ENCODE results near the gene CRYM.
"Not testable (repeated sequence)": the region's sequence is repeated elsewhere in the genome, so short reads cannot be mapped to it uniquely, and the experiment has no call there.

The CRYM gene

DNA sequence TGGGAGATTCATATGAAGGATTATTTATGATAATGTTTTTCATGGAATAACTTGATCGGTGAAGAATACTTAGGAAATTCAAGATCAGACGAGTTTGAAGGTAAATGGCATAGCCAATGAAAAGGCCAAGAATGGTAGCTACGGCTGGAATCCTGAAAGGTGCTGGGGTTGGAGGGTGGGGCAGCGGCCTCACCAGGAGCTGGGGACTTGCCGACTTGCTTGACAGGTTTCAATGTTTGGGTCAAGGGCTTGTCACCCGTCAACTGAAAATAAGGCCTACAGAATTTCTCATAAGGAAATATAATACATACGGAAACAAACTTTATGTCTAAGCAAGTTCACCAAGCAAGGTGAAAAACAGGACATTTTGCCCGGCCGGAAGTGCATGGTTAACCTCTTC is 9.9 kb downstream of the CRYM start:
- H3K9me3 Mint-ChIP-seq: no peaks in the 10 kb centered on the region
- peaks cover 8% of the 10 kb centered on the region for H3K27me3 Mint-ChIP-seq (ENCODE audit: low read depth)
- no peak overlapping the region for H3K4me3 Mint-ChIP-seq
- H3K36me3 Mint-ChIP-seq (ENCODE audit: low read depth): no peaks in the 10 kb centered on the region
- no peak overlapping the region for H3K27ac Mint-ChIP-seq
- no peaks in the 10 kb centered on the region for H3K4me1 Mint-ChIP-seq (ENCODE audit: low read depth)

DNA sequence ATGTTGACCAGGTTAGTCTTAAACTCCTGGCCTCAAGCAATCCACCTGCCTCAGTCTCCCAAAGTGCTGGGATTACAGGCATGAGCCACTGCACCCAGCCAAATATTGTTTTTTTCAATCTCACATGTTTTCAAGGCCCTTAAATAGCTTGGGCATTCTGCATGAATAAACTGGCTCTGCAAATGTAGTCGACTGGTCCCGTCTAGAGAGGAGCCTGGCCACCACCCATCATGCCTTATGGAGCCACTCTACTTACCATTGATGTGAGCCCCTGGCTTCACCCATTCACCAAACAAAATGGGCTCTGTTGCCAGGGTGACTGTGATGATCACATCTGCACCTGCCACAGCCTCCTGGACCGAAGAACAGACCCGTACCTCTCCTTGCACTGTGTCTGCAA is 10.8 kb downstream of the CRYM start:
- no peaks in the 10 kb centered on the region for H3K4me1 Mint-ChIP-seq (ENCODE audit: low read depth)
- H3K4me3 Mint-ChIP-seq: no peak overlapping the region
- no peaks in the 10 kb centered on the region for H3K9me3 Mint-ChIP-seq
- H3K27ac Mint-ChIP-seq: no peak overlapping the region
- H3K36me3 Mint-ChIP-seq (ENCODE audit: low read depth): no peaks in the 10 kb centered on the region
- peaks cover 5% of the 10 kb centered on the region for H3K27me3 Mint-ChIP-seq (ENCODE audit: low read depth)

DNA sequence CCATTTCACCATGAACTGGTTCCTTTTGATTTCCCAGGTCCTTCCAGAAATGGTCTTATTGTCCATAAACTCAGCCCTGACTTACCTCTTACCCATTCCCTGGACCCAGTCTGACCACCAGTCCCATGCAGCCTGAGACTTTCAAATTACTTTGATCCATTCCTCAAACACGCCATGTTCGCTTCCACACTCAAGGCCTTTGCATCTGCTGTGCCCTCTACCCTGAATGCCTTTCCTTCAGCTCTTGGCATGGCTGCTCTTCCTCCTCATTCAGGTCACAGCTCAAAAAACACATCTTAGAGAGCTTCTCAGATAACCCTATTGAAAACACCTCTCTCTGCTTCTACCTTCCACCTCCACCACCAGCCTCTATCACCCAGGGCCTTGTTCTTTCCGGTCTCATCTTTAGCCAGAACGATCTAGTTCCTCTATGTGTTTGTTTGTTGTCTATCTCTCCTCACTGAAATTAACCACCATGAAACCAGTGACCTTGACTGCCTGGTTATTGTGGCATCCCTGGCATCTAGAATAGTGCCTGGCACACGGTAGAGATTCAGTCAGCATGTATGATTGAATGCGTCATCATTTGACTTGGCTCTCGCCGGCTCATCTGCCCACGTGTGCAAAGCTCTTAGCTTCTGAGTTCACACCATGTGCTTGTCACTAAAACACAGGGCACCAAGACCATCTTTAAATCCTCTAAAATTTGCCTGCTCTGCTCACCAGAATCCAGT is 12.8 kb downstream of the CRYM start:
- Mint-ChIP-seq H3K4me1 (ENCODE audit: low read depth) (no peaks in the 10 kb centered on the region), H3K27me3 (ENCODE audit: low read depth) (peaks cover 5% of the 10 kb centered on the region), H3K4me3 (no peak overlapping the region), H3K36me3 (ENCODE audit: low read depth) (no peaks in the 10 kb centered on the region), H3K9me3 (no peaks in the 10 kb centered on the region), H3K27ac (no peak overlapping the region)

DNA sequence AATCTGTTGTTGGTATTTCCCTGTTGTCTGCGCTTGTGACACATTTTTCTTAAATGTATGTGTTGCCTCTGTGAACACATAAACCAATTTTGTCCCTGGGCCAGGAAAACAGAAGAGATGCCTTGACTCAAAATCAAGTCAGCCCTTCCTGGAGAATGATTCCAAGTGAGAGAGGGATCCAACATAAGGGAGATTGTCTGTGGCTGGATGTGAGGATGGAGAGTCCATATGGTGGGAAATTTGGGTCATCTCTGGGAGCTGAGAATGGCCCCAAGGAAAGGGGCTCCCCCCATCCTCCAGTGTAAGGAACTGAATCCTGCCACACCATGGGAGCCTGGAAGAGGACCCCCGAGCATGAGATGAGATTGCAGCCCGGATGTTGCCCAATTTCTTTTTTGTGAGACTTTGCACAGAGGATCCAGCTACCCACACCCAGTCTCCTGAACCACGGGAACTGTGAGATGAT is 13.5 kb downstream of the CRYM start:
- Mint-ChIP-seq H3K27ac (no peak overlapping the region), H3K4me1 (ENCODE audit: low read depth) (no peaks in the 10 kb centered on the region), H3K4me3 (no peak overlapping the region), H3K36me3 (ENCODE audit: low read depth) (no peaks in the 10 kb centered on the region), H3K9me3 (no peaks in the 10 kb centered on the region), H3K27me3 (ENCODE audit: low read depth) (peaks cover 6% of the 10 kb centered on the region)

DNA sequence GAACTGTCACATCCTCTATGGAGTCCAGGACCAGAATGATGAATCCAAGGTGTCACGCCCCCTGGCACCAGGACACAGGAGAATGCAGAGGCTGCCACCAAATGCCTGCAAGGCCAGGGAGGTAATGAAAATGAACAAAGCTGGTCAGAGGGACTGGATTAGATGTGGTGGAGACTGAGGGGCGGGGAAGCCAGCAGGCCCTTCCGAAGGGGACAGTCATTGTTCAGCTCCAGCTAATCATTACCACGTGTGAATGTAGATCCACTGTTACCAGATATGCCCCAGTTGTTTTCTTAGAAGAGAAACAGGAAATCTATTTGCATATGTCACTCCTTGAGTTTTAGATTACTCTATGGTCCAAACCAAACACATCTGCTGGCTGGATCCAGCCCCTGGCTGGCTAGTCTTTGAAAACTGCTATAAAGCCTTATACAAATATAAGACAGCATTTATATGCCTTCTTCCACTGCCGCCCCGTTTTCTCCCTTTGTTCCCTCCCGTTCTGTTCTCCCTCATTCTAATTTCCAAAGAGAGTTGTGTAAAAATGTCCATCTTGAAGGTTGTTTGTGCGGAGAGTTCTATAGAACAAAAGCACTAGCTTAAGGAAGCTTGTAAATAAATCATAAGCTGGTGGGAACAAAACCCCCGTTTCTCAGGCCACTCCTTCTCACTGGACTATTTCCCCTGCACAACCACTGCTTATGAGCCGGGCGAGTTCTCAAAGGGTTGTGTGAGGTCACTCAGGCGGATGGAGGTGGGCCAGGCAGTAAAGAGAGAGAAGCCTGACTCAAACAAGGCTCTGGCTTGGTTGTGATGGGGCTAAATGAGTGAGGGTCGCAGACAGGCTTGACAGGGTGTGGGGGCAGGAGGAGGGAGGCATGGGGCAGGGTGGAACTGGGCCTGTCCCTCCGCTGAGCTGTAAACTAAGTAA is 14.2 kb downstream of the CRYM start:
- H3K4me1 Mint-ChIP-seq (ENCODE audit: low read depth): no peaks in the 10 kb centered on the region
- no peaks in the 10 kb centered on the region for H3K9me3 Mint-ChIP-seq
- peaks cover 8% of the 10 kb centered on the region for H3K27me3 Mint-ChIP-seq (ENCODE audit: low read depth)
- H3K36me3 Mint-ChIP-seq (ENCODE audit: low read depth): no peaks in the 10 kb centered on the region
- no peak overlapping the region for H3K4me3 Mint-ChIP-seq
- no peak overlapping the region for H3K27ac Mint-ChIP-seq

DNA sequence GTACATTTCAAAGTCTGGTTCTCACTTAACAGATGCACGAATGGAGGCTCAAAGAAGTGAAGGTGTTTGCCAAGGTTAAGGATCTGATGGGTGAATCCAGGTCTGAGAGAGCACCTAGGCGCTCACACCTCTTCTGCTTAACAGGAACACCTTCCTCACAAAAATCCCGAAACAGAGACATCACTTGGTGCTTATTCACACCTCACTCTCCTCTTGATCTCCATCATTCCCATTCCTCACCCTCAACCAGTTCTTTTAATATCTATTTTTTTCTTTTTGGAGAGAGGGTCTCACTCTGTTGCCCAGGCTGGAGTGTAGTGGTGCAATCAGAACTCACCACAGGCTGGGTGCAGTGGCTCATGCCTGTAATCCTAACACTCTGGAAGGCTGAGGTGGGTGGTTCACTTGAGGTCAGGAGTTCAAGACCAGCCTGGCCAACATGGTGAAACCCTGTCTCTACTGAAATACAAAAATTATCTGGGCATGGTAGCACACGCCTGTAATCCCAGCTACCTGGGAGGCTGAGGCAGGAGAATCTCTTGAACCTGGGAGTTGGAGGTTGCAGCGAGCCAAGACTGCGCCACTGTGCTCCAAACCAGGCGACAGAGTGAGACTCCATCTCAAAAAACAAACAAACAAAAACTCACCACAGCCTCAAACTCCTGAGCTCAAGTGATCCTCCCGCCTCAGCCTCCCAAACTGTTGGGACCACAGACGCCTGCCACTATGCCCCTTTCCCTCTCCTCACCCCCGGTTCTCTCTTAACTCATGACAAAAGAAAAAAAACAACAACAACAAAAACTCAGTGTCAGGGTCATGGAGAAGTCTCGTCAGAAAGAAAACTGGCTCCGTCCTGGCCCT is 15.1 kb downstream of the CRYM start:
- H3K4me3 Mint-ChIP-seq: no peak overlapping the region
- H3K36me3 Mint-ChIP-seq (ENCODE audit: low read depth): no peaks in the 10 kb centered on the region
- no peaks in the 10 kb centered on the region for H3K4me1 Mint-ChIP-seq (ENCODE audit: low read depth)
- peaks cover 8% of the 10 kb centered on the region for H3K27me3 Mint-ChIP-seq (ENCODE audit: low read depth)
- H3K9me3 Mint-ChIP-seq: no peaks in the 10 kb centered on the region
- H3K27ac Mint-ChIP-seq: no peak overlapping the region

DNA sequence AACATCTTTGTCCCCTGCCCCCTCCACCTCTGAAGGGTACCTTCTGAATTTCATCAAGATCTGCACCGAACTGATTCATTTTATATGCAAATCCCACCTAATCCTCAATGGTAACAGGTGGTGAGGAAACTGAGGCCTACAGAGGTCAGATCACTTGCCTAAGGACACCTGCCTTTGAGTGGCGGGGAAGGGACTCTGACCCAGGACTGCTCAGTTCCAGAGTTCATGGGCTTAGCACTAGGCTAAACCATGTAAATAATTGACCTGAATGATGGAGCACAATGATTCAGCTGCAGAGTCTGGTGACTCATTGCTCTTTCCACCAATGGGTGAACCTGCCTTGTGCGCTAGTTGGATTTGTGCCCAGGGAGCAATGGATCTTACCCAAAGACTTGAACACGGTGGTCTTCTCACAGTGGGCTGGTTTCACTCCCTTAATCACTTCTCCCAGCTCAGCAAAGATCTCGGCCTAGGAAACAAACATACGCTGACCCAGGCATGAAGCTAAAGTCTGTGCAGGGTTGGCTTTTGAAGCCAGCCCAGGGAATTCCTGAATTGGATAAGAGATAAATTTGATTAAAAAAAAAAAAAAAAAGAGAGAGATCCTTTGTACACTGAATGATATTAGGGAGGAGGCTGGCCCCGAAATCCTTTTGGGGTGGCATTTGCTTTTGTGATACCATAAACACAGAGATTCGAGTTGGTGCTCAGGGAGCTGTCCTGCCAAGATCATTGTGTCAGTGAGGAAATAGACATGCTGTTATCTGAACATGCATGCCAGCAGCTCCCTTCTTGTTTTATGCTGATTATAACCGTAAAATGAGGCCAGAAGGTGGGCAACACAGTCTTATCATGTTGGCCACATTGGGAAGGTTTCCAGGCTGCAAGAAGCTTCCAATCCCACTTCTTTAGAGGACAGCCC is 17.0 kb downstream of the CRYM start:
- H3K27ac Mint-ChIP-seq: no peak overlapping the region
- H3K27me3 Mint-ChIP-seq (ENCODE audit: low read depth): peaks cover 8% of the 10 kb centered on the region
- H3K4me3 Mint-ChIP-seq: no peak overlapping the region
- no peaks in the 10 kb centered on the region for H3K4me1 Mint-ChIP-seq (ENCODE audit: low read depth)
- no peaks in the 10 kb centered on the region for H3K9me3 Mint-ChIP-seq
- no peaks in the 10 kb centered on the region for H3K36me3 Mint-ChIP-seq (ENCODE audit: low read depth)

DNA sequence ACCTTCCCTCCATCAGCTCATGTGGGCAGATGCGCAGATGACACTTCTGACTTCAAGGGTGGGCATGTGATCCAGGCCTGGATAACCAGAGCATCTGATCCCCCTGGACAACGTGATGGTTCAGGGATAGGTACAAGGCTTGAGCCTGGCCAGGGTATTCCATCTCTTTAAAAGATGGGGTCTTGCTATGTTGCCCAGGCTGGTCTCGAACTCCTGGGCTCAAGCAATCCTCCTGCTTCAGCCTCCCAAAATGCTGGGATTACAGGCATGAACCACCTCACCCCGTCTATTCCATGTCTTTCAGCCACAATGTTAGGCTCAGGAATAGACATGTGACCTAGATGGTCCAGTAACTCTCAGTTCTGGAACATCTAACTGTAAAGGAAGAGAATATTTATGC is 20.8 kb downstream of the CRYM start:
- no peaks in the 10 kb centered on the region for H3K9me3 Mint-ChIP-seq

DNA sequence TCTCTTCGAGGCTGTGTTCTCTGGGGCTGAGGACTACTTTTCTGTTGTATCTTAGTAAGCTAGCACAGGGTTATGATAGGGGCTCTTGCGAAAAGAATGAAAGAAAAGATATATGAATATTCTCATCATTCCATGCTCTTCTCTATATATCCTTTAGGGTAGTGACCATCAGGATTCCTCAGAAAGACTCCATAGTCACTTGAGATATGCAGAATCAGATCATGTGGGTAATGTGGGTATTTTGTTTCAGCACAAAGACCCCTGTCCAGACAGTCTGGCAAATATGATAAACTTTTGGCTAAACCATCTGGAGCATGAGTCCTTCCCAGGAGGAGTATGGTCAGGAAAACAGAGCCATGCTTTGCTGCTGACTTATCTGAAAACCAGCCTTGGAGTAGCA is 21.5 kb downstream of the CRYM start:
- Mint-ChIP-seq H3K9me3 (no peaks in the 10 kb centered on the region), H3K4me1 (ENCODE audit: low read depth) (no peaks in the 10 kb centered on the region), H3K27me3 (ENCODE audit: low read depth) (peaks cover 12% of the 10 kb centered on the region), H3K27ac (no peak overlapping the region), H3K4me3 (no peak overlapping the region), H3K36me3 (ENCODE audit: low read depth) (no peaks in the 10 kb centered on the region)

More for the DNA sequence above, 20.8 kb downstream of the CRYM start:
- Mint-ChIP-seq H3K27ac (no peak overlapping the region), H3K27me3 (ENCODE audit: low read depth) (peaks cover 10% of the 10 kb centered on the region), H3K4me1 (ENCODE audit: low read depth) (no peaks in the 10 kb centered on the region), H3K4me3 (no peak overlapping the region), H3K36me3 (ENCODE audit: low read depth) (no peaks in the 10 kb centered on the region)

DNA sequence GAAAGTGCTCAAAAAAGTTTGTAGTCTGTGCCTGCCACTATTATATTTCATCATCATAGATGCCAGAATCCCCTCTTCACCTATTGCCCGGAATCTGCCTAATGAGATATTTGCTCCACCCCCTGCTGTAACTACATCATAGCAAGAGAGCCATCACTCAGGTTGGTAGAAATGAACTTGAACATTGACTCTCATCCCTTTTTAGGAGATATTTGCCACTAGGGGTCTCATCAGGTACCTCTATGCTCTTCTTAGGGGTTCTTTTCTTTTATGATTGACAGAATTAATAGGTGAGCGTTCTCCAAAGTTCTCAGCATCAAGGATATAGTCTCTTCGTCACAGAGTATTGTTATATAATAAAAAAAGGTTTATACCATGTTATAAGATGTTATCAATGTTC is 24.6 kb downstream of the CRYM start:
- no peak overlapping the region for H3K4me3 Mint-ChIP-seq
- no peaks in the 10 kb centered on the region for H3K9me3 Mint-ChIP-seq
- peaks cover 18% of the 10 kb centered on the region for H3K27me3 Mint-ChIP-seq (ENCODE audit: low read depth)
- H3K4me1 Mint-ChIP-seq (ENCODE audit: low read depth): no peaks in the 10 kb centered on the region
- H3K27ac Mint-ChIP-seq: no peak overlapping the region
- no peaks in the 10 kb centered on the region for H3K36me3 Mint-ChIP-seq (ENCODE audit: low read depth)

DNA sequence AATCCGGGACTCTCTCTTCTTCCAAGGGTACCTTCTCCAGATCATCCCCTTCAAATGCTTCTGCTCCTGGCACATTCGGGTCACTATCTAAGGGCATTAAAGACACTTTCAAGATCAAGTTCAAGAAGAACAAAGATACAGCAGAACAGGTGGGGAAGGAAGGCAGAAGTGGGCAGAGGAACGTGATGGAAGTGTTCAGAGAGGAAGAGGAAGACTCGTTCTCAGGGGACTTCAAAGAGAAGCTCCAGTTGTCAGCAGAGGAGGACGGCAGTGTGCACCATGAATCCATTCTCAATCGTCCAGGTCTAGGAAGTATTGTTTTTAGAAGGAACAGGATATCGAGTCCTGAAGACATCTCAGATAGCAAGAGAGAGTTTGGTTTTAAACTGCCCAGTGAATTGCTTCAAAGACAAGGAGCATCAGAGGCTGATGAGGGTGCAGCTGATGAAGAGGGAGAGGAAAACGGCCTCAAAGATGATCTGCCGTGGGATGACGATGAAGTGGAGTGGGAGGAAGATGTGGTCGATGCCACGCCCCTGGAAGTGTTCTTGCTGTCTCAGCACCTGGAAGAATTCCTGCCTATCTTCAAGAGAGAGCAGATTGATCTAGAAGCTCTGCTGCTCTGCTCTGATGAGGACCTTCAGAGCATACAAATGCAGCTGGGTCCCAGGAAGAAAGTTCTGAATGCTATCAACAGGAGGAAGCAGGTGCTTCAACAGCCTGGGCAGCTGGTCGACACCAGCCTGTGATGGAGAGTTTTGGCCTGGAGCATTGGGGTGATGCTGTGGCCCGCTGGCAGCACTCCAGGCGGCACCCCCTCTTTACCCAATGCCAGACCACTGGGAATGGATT is 27.8 kb downstream of the CRYM start:
- H3K27ac Mint-ChIP-seq: no peak overlapping the region
- H3K4me3 Mint-ChIP-seq: no peak overlapping the region
- no peaks in the 10 kb centered on the region for H3K36me3 Mint-ChIP-seq (ENCODE audit: low read depth)
- no peaks in the 10 kb centered on the region for H3K4me1 Mint-ChIP-seq (ENCODE audit: low read depth)
- no peaks in the 10 kb centered on the region for H3K9me3 Mint-ChIP-seq
- peaks cover 22% of the 10 kb centered on the region for H3K27me3 Mint-ChIP-seq (ENCODE audit: low read depth)

DNA sequence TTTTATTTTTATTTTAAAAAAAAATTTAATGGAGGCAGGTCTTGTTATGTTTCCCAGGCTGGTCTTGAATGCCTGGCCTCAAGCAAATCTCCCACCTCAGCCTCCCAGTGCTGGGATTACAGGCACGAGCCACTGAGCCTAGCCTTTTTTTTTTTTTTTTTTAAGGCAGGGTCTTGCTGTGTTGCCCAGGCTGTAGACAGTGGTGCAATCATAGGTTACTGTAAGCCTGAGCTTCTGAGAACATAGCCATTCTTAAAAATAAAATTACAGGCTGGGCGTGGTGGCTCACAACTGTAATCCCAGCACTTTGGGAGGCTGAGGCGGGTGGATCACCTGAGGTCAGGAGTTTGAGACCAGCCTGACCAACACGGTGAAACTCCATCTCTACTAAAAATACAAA is 29.9 kb downstream of the CRYM start:
- peaks cover 23% of the 10 kb centered on the region for H3K27me3 Mint-ChIP-seq (ENCODE audit: low read depth)
- H3K4me3 Mint-ChIP-seq; H3K4me1 Mint-ChIP-seq (ENCODE audit: low read depth); H3K36me3 Mint-ChIP-seq (ENCODE audit: low read depth); H3K9me3 Mint-ChIP-seq; H3K27ac Mint-ChIP-seq: not testable (repeated sequence)
